Amniotic stem cell (primary cell): ENCODE measurements around the gene MMP14.

ENCODE experiments used
- DNase-seq: peaks from one replicate; lab custom pipeline; 2025; lab: John Stamatoyannopoulos, UW

The MMP14 gene

DNA sequence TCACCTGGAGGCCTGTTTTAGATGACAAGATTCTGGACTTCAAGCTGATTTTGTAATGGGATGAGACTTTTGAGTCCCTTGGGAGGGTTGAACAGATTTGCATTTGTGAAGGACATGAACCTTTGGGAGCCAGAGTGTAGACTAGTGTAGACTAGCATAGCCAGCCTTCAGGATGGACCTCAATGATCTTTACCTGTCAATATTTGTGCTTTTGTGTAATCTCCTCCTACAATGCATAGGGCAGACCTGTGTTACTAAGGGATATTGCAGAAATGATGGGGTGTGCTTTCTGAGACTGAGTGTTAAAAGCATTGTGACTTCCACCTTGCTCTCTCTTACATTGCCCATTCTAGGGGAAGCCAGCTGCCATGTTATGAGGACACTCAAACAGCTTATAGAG is 25.3 kb downstream of the MMP14 start:
- DNase-seq, result no peak

DNA sequence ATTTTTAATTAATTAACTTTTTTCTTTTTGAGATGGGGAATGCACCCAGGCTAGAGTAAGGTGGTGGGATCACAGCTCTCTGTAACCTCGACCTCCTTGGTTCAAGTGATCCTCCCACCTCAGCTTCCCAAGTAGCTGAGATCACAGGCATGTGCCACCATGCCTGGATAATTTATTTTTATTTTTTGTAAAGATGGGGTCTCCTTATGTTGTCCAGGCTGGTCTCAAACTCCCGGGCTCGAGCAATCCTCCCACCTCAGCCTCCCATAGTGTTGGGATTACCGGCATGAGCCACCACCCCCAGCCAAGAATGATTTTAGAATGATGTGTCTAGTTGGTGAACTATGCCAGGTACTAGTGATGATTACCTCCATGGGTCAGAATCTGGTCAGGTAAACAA is 28.6 kb downstream of the MMP14 start:
- DNase-seq, result no peak

DNA sequence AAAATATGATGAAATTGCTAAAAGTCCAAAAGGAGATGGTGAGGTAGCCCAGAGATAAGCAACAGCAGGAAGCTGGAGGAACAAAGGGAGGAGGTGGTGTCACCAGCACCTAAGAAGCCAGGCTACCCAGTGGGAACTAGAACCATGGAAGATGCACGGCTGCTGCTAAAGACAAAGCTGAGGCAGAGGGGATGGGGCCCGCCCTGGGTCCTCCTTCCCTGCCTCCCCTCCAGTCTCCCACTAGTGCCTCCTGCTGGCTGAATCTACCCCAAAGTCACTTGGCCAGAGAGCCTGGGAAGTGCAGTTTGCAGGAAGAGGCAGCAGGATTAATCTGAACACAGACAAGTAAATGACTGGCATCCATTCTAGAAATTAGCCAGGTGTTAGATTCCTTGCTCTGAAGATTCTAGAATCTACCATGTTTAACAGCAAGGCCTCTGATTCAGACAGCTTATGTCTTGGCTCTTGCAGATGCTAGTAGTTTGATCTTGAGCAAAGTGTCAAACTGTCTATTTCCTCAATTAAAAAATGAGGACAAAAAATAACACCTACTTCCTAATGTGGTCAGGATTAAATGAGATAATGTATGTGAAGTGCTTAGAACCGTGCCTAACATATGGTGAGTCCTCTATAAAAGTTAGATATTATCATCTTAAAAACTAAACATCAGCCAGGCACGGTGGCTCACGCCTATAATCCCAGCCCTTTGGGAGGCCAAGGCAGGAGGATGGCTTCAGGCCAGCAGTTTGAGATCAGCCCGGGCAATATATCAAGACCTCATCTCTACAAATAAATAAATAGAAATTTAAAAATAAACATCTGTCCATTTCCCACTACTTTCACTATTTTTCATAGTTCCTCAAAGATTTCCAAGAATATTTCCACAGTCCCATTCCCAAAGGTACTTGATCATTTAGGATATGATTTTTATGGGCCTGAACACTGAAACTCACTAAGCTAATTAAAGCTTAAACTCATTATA is 29.3 kb downstream of the MMP14 start:
- no peak for DNase-seq

- no peak for DNase-seq
Observed at GRCh38 chr14:22866874-22867273, 30.5 kb downstream of the MMP14 start.

- DNase-seq, result no peak
Observed at GRCh38 chr14:22870811-22871223, 34.4 kb downstream of the MMP14 start.

- peak; percentile 70 for DNase-seq
Observed at GRCh38 chr14:22871224-22872032, 35.0 kb downstream of the MMP14 start, which contains the start of gene LRP10. Gene LRP10, plus strand, starts transcription at chr14:22871740. Its CDS starts 564 bp downstream, at chr14:22872304.

GRCh38 chr14:22872033-22872832 is 35.8 kb downstream of the MMP14 start:
- DNase-seq, result peak; percentile 53

DNA sequence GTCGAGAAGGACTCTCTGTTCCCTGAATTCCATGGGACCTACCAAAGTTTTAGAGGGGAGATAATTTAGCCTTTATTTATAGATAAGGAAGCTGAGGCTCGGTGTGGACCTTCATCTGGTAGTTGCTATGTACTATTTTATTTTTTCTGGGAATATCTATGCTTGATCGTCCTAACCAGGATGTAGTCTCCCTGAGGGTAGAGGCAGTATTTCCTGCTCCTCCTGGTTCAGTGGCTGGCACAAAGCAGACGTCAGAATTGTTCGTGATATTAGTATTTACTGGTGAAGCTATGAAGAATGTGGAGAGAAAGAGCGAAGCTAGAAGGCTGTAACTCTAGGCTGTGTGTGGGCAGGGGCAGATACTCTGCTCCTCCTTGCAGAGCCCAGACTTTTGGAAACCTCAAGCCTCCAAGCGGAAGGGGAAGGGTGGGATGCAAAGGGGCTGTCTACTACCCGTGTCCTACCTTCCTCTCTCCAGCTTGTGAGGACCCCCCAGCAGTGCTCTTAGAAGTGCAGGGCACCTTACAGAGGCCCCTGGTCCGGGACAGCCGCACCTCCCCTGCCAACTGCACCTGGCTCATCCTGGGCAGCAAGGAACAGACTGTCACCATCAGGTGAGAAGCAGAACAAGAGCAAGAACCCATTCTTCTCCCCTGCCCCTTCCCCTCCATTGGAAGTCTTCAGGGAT is 36.6 kb downstream of the MMP14 start:
- DNase-seq, result no peak

DNA sequence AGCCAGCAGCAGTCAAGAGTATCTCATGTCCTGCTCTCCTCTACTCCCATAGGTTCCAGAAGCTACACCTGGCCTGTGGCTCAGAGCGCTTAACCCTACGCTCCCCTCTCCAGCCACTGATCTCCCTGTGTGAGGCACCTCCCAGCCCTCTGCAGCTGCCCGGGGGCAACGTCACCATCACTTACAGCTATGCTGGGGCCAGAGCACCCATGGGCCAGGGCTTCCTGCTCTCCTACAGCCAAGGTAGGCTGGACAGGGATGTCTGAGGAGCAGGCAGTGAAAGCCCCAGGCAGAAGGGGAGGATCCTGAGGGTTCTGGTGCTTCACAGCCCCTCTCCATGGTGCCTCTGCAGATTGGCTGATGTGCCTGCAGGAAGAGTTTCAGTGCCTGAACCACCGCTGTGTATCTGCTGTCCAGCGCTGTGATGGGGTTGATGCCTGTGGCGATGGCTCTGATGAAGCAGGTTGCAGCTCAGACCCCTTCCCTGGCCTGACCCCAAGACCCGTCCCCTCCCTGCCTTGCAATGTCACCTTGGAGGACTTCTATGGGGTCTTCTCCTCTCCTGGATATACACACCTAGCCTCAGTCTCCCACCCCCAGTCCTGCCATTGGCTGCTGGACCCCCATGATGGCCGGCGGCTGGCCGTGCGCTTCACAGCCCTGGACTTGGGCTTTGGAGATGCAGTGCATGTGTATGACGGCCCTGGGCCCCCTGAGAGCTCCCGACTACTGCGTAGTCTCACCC is 38.8 kb downstream of the MMP14 start:
- no peak for DNase-seq

DNA sequence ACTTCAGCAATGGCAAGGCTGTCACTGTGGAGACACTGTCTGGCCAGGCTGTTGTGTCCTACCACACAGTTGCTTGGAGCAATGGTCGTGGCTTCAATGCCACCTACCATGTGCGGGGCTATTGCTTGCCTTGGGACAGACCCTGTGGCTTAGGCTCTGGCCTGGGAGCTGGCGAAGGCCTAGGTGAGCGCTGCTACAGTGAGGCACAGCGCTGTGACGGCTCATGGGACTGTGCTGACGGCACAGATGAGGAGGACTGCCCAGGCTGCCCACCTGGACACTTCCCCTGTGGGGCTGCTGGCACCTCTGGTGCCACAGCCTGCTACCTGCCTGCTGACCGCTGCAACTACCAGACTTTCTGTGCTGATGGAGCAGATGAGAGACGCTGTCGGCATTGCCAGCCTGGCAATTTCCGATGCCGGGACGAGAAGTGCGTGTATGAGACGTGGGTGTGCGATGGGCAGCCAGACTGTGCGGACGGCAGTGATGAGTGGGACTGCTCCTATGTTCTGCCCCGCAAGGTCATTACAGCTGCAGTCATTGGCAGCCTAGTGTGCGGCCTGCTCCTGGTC is 39.4 kb downstream of the MMP14 start:
- no peak for DNase-seq

GRCh38 chr14:22877000-22877501 is 40.7 kb downstream of the MMP14 start:
- no peak for DNase-seq

DNA sequence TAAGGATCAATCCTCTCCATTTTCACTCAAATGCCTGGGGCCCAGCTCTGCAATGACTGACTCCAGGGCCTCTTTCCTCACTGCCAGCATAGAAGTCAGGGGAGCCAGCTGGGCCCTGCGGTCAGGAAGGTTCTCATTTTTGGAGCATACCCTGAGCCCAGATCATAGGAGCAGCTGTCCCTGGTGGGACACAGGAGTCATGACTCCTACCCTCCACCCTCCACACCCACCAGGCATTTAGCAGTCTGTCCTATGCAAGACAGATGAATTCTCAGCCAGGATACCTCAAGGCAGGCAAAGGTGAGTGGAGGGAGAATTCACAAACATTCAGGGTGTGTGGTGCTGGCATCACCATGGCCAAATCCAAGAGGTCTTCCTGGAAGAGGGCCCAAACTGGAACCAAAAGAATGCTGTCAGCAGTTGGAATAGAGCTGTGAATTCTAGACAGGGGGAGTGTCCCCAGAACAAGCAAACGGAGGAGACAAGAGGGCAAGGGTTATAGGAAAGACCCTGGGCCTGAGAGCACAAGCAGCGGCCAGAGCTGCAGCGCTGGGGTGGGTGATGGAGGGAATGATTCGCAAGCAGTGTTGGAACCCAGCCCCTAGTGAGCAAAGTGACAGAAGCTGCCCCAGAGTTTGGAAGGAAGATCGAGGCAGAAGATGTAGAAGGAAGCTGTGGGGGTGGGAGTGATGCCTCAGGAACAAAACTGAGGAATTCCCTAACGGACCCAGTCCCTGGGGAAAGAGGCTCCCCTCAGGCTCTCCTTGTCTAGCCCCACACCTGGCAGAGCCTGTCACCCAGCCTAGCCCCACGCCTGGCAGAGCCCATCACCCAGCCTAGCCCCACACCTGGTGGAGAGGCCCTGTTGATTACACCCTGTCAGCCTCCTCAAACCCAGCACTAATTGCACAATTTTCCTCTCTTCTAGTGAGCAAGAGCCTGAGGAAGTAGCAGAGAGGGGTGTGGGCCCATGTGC is 42.2 kb downstream of the MMP14 start:
- DNase-seq, result no peak

DNA sequence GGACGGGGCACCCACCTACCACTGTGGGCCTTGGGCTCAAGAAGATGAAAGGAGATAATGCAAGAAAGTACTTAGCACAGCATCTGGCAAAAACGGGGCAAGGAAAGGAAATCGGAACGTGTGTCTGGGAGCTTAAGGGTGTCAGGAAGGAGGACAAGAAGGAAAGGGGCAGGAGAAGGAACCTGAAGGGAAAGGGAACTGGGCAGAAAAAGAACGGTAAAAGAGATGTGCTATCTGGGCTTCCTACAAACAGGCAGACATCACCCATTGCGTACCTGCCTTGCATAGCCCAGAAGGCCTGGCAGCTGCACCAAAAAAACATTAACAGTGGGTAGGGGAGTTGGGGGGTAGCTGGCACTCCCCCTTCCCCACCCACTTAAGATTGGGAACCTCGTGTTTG is 45.7 kb downstream of the MMP14 start:
- DNase-seq, result no peak

DNA sequence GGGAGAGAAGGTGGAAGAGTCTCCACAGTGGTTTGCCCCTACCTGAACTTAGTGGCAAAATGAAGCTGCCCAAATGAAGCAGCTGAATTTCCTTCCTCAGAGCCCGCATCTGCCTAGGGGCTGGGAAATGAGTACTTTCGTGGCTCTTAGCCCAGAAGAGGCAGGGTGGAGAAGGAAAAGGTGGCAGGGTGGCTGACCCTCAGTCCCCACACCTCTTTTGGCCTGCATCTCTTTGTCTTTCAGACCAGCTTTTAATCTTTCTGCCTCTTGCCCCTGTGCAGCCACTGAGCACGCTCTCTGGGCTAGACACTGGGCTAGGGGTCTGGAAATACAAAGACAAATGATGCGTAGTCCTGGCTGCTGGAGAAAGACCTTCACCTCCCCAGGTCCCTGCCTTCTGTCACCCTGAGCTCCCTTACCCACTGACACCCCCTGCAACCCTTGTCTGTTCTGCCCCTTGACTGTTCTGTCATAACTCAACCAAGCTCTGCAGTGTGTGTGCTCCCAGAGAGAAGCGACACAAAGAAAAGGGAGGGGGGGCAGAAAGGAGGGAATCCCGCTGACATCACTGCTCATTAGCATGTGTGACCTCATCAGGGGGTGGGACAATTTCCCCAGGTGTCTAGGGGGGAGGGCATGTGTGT is 46.3 kb downstream of the MMP14 start:
- no peak for DNase-seq

GRCh38 chr14:22883173-22883976 is 47.0 kb downstream of the MMP14 start, which contains the start of gene REM2:
Gene REM2, plus strand, starts transcription at chr14:22883222. Its CDS starts 66 bp downstream, at chr14:22883288.
- DNase-seq, result no peak

DNA sequence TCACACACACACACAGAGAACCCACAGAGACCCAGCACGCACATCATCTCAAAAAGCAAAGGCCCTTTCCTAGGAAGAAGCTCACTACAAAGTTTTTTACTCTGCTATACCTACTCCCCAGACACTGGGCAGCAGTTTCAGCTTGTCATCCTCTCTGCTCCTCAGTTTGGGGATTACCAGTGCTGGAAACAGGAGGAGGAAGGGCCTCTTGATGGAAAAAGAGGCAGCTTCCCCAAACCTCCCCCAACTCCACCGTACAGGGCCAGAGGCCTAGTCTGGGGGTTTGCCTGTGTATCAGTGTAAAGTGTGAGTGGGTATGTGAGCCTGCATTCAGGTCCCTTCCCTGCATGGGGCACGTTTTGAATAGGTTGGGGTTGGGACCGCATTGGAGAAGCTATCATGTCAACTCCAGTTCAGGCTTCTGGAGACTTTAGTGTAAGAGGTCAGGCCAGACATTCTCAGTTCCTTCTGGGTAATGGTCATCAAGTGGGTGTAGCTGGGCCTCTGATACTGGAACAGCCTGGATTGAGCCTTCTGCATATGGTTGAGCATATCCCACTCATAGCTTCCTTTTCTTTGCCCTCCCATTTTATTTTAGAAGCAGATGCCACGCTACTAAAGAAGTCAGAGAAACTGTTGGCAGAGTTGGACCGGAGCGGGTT is 47.8 kb downstream of the MMP14 start:
- no peak for DNase-seq
